ENCODE results near the gene KRTAP10-2. TPM values are rescaled to one million over a fixed set of nuclear protein-coding genes. Genes with fewer than 3 reads are reported as not detected.
"Not testable (repeated sequence)": the region's sequence is repeated elsewhere in the genome, so short reads cannot be mapped to it uniquely, and the experiment has no call there.

Gene KRTAP10-2
- total and polyA plus RNA-seq, 9 of the 15 experiments (the other 6 are each of a cell fraction or from before 2014, with no cell fraction given), result not detected

- H2AFZ ChIP-seq (ENCODE audit: low read depth, low read length); H3K79me2 ChIP-seq (ENCODE audit: control insufficient read depth, insufficient read depth, low read length); H3K27ac ChIP-seq (ENCODE audit: extremely low read depth, low read depth, low read length); H3K9me1 ChIP-seq (ENCODE audit: control insufficient read depth, insufficient read depth, low read length); H4K20me1 ChIP-seq (replicated peaks; ENCODE audit: control insufficient read depth, insufficient read depth, low read length); DNase-seq (ENCODE audit: extremely low read depth in 1 of 4, low spot score in 3 of 4); H3K4me3 ChIP-seq; BruUV-seq (replicated peaks); CTCF ChIA-PET (ENCODE audit: low intra/inter-chr PET ratio); H3K9me3 ChIP-seq (replicated peaks; ENCODE audit: control insufficient read depth, insufficient read depth, low read depth, low read length); ATAC-seq; H3K36me3 ChIP-seq (ENCODE audit: control insufficient read depth, insufficient read depth, low read length); in situ Hi-C loops (cut with MboI); intact Hi-C loops (cut with micrococcal nuclease); FAIRE-seq; H3K4me2 ChIP-seq (ENCODE audit: insufficient read depth, low read length): not testable (repeated sequence)
- Histone ChIP-seq H3K27me3 (ENCODE audit: control insufficient read depth in 2 of 2, insufficient read depth in 2 of 2, low read length in 2 of 2) (peaks cover 20 to 57% of the 10 kb centered on the region in 2 experiments; a peak in 4 of 5 replicates), H3K4me1 (replicated peaks in 1 of 2; ENCODE audit: control insufficient read depth in 2 of 2, insufficient read depth in 2 of 2, low read length in 2 of 2) (peaks cover 0 to 17% of the 10 kb centered on the region in 2 experiments; a peak in 1 of 5 replicates), H3K9ac (ENCODE audit: insufficient read depth in 1 of 2, low read depth in 2 of 2, low read length in 2 of 2) (peak within 1 kb of the TSS in 1 of 2 experiments; percentile 33; a peak in 1 of 4 replicates)
- WGBS (ENCODE audit: insufficient coverage, low coverage, missing lambda C conversion rate), result 4% methylated on average over 19 of the region's 25 CpGs
- POLR2A ChIA-PET, result interaction anchor here (0.8 kb wide), 1 partner anchor 18 kb away, joined by 5 read pairs; the partner anchor contains the start of gene KRTAP10-6
These were observed 22.5 kb upstream of the KRTAP10-2 start, which contains the start of gene KRTAP10-4 for GRCh38 chr21:44573630-44574456. Gene KRTAP10-4 (plus strand): TSS chr21:44573729. CDS start chr21:44573759, 30 bp downstream.

GRCh38 chr21:44572959-44573583, 21.8 kb upstream of the KRTAP10-2 start:
- H3K27me3 ChIP-seq (ENCODE audit: control insufficient read depth in 2 of 2, insufficient read depth in 2 of 2, low read length in 2 of 2), result peaks cover 20 to 57% of the 10 kb centered on the region in 2 experiments; a peak in 4 of 5 replicates
- intact Hi-C loops (cut with micrococcal nuclease), result no loop called here
- WGBS (ENCODE audit: insufficient coverage, low coverage, missing lambda C conversion rate), result 1% methylated on average over 15 of the region's 15 CpGs
- DNase-seq (ENCODE audit: extremely low read depth in 1 of 4, low spot score in 3 of 4), result peak in 1 of 4 experiments; percentile 10
- H3K9me3 ChIP-seq (replicated peaks; ENCODE audit: control insufficient read depth, insufficient read depth, low read depth, low read length), result no peaks in the 10 kb centered on the region; the same call in none of the 2 replicates
- no peaks in the 10 kb centered on the region for H4K20me1 ChIP-seq (replicated peaks; ENCODE audit: control insufficient read depth, insufficient read depth, low read length)
- FAIRE-seq, result no peak
- ChIA-PET POLR2A (interaction anchor here (0.8 kb wide), 1 partner anchor 19 kb away, joined by 5 read pairs; the partner anchor contains the start of gene KRTAP10-6), CTCF (ENCODE audit: low intra/inter-chr PET ratio) (no interaction called here)
- BruUV-seq (replicated peaks), result no TSS peak
- peak overlapping the region in 1 of 2 experiments; percentile 33; a peak in 1 of 4 replicates for H3K9ac ChIP-seq (ENCODE audit: insufficient read depth in 1 of 2, low read depth in 2 of 2, low read length in 2 of 2)
- no peaks in the 10 kb centered on the region for H3K36me3 ChIP-seq (ENCODE audit: control insufficient read depth, insufficient read depth, low read length)
- peaks cover 0 to 24% of the 10 kb centered on the region in 2 experiments; a peak in 1 of 5 replicates for H3K4me1 ChIP-seq (replicated peaks in 1 of 2; ENCODE audit: control insufficient read depth in 2 of 2, insufficient read depth in 2 of 2, low read length in 2 of 2)
- H3K4me3 ChIP-seq, result no peak overlapping the region
- H2AFZ ChIP-seq (ENCODE audit: low read depth, low read length), result no peak overlapping the region
- no peaks in the 10 kb centered on the region for H3K79me2 ChIP-seq (ENCODE audit: control insufficient read depth, insufficient read depth, low read length)
- H3K9me1 ChIP-seq (ENCODE audit: control insufficient read depth, insufficient read depth, low read length), result no peaks in the 10 kb centered on the region
- H3K4me2 ChIP-seq (ENCODE audit: insufficient read depth, low read length), result no peak overlapping the region
- in situ Hi-C loops (cut with MboI), result no loop called here
- ATAC-seq, result no peak
- no peak overlapping the region for H3K27ac ChIP-seq (ENCODE audit: extremely low read depth, low read depth, low read length)
- TF ChIP-seq MECOM (CRISPR knock-in tag; IDR thresholded peaks at IDR 0.05) (no peak), MEIS2 (IDR thresholded peaks at IDR 0.05; ENCODE audit: partially characterized antibody) (no peak), NRF1 (conservative IDR thresholded peaks at IDR 0.05 in 1 of 2, IDR thresholded peaks at IDR 0.05 in 1 of 2) (peak; percentile 45 to 50), RERE (CRISPR knock-in tag; IDR thresholded peaks at IDR 0.05; ENCODE audit: borderline replicate concordance) (0 out of 2 replicates have a peak, but pooled peaks have one; percentile 38), PKNOX1 (IDR thresholded peaks at IDR 0.05) (peak; percentile 23; the same call in 1 of the 2 replicates)

Measured in K562 (cell line).